ENCODE data around the gene MARK3.
"Not testable (repeated sequence)": the region's sequence is repeated elsewhere in the genome, so short reads cannot be mapped to it uniquely, and the experiment has no call there.

The MARK3 gene

DNA sequence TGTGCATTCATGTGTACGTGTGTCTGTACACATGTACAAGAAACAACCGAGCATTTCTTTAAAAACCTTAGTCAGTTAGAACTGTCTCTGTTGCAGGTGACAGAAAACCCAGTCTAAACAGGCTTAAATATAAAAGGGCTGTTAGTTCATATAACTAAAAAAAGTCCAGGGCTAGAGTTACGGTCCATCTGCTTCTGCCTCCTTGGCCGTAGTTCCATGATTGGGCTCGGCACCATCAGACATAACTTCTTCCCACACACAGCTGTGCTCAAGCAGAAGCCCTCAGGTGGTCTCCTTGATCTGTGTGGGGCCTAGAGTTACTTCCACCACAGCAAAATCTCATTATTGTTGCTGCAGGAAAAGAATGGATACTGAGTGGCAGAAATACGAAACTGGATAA lies 102.9 kb downstream of the MARK3 start:
- no peak for DNase-seq (ENCODE audit: low spot score)

DNA sequence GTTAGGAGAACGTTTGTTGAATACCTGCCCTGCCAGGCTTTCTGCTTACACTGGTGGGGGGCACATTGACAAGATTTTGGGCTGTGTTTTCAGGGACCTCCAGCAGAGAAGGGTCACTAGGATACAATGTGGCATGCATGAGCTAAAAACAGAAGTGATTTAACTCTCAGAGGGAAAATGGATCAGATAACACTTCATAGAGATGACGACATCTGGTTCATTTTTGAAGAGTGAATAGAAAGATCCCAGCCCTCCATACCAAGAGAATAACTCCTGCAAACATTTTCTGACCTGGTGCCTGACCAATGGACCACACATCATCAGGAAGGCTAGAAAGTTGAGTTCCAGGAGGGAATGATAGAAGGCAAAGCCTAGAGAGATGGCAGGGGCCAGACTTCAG lies 103.7 kb downstream of the MARK3 start:
- DNase-seq (ENCODE audit: low spot score) = no peak

DNA sequence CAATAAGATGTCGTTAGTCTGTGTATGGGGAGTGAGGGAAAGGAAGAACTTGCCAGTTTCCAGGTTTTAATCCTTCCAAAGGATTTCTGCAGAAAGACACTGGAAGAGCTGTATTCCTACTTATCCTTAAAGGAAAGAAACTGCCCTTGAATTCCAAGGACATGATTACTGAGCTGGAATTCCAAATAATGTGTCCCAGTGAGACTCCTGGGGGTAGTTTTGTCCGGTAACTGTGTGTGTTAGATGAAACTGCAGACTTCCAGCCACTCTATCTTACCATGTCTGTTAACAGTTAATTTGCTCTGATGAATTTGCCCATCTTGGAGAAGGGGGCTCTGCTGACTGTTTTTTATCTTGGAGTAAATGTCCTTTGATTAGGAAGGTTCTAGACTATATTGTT lies 104.4 kb downstream of the MARK3 start:
- DNase-seq (ENCODE audit: low spot score) = no peak

DNA sequence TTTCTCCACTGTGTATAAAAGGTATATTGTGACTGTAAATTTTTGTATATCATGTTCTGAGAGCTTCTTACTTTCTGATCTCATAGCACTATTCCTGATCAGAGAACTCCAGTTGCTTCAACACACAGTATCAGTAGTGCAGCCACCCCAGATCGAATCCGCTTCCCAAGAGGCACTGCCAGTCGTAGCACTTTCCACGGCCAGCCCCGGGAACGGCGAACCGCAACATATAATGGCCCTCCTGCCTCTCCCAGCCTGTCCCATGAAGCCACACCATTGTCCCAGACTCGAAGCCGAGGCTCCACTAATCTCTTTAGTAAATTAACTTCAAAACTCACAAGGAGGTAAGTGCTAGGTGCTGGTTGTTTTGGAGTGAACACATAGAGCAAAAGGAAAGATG lies 106.5 kb downstream of the MARK3 start:
- DNase-seq (ENCODE audit: low spot score) = no peak

DNA sequence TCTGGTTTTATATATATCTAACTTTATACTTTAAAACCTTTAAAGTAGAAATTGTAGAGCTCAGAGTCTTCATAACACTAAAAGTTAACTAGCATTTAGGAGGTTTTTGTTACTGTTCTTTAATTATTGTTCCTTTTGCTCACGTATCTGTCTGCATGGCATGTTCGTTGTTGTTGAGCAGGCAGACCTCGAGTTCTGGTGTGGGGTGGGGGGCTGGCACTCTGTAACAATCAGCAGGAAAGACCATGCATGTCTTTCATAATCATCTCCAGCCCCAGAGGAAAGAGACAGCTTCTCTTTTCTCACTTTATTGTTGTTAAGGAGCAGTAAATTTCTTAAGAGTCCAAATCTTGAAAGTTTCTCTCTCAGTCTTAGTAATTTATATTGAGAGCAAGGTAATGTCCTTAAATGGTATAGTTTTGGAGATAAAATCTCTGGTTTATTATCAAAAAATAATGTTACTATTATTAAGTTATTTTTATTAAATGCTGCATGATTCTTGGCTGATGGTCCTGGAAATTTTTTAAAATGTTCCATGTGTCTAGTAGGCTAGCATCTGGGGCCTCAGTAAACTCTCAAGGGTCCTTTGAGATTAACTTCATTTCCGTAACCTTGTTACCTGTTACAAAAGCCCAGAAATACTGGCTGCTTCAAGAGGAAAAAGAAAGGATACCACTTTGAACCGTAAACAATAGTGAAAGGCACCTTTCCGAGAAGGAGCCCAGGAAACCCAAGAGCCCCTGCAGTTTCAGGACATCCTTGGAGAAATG lies 107.1 kb downstream of the MARK3 start:
- no peak for DNase-seq (ENCODE audit: low spot score)

DNA sequence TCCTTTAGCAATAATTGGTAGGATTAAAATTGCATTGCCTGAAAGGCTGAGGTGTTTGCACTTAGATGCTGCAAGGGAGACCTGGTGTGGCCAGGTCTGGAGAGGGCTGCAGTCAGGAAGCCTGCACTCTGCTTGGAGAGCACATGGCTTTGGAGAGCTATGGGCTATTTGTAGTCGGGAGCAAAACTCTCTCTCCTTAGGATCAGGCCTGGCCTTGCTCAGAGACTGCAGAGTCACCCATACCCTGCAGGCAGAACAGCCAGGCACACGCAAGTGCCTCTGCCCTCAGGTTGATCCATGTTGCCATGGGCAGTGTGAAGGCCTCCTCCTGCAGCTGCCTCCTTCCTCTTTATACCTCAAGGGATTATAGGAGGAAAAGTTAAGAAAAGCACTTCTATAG lies 110.6 kb downstream of the MARK3 start:
- no peak for DNase-seq (ENCODE audit: low spot score)

DNA sequence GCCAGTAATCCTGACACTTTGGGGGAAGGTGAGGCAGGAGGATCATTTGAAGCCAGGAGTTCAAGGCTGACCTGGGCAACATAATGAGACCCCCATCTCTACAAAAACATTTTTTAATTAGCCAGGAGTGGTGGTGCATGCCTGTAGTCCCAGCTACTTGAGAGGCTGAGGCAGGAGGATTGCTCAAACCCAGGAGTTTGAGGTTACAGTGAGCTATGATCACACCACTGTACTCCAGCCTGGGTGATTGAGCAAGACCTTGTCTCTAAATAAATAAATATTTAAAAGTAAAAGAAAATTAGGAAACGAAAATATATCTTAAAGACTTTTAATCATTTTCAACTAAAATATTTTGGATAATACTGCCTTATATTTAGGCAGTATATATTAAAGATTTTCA lies 111.6 kb downstream of the MARK3 start:
- DNase-seq (ENCODE audit: low spot score) = no peak

DNA sequence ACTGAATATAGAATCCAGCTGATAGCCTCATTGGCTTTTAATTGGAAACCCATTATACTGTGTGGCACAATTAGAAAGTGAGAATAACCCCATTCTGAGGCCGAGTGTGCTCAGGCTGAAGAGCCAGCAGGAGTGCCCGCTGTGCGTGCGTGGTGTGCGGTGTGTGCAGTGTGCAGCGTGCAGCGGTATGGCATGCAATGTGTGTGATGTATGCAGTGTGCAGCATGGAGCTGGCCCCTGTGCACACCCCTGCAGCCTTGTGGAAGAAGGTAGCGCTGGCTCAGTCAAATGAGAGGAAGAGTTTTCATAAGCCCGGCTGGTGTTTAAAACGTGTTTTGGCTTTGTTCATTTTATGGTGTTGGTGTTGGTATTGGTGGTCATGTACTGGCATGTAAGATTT lies 114.5 kb downstream of the MARK3 start:
- DNase-seq (ENCODE audit: low spot score) = no peak

DNA sequence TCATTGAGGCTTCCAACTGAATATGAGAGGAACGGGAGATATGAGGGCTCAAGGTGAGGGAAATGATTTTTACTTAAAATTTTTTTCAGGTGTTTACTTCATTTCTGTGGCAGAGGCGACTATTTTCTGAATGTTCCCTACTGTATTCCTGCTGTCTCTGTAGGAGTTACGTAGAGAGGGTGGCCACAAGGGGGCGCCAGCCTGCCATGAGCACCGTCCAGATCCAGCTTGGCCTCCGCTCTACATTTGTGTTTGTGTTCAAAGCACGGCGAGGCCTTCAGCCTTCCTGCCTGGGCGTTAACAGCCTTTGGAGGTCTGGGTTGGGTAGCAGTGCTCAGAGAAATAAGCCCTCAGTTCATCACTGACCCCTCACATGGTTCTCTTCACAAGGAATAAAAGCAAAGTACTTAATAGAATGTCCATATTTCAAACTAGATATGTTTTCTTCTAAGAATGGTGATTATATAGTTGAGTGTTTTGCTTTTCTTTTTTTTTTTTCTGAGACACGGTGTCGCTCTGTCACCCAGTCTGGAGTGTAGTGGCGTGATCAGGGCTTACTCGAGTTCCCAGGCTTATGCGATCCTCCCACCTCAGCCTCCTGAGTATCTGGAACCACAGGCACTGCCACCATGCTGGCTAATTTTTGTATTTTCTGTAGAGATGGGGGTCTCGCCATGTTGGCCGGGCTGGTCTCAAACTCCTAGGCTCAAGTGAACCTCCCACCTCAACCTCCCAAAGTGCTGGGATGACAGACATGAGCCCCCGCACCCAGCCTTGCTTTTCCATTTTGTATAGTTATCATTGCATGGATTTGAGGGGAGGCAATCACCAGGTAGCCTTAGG lies 115.2 kb downstream of the MARK3 start:
- DNase-seq (ENCODE audit: low spot score) = peak; percentile 81

DNA sequence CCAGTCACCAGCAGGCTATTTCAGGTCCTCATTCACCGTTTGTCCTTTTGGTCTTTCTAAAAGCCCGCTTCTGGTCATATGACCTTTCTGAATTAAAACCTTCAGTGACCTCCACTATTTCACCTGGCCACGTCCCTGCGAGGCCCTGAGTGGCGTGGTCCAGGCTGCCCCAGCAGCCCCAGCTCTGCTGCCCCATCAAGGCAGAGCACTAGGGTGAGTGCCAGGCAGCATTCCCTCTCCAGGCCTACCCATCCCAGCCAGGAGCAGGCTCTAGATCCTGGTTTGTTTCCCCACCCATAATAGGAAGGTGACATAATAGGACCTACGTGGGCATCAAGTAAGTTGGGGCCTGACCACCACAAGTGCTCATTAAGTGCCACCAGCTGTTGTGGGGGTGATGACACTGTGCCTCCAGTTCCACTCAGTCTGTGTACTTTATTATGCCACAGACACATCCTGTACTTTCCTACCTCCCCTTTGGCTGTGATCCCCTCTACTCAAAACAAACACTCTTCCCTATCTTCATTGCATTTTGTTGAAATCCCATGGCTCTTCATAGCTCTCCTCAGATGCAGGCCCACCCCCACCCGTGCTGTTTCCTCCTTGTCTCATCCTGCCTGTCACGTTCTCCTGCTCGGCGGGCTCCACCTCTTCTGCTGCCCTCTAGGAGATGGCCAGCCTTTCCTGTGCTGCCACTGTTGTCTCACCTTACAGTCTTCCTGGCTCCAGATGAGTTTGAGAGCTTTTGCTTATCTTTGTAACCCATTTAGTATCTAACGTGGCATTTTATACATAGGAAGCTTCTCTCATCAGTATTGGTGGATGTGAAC lies 116.0 kb downstream of the MARK3 start:
- no peak for DNase-seq (ENCODE audit: low spot score)

DNA sequence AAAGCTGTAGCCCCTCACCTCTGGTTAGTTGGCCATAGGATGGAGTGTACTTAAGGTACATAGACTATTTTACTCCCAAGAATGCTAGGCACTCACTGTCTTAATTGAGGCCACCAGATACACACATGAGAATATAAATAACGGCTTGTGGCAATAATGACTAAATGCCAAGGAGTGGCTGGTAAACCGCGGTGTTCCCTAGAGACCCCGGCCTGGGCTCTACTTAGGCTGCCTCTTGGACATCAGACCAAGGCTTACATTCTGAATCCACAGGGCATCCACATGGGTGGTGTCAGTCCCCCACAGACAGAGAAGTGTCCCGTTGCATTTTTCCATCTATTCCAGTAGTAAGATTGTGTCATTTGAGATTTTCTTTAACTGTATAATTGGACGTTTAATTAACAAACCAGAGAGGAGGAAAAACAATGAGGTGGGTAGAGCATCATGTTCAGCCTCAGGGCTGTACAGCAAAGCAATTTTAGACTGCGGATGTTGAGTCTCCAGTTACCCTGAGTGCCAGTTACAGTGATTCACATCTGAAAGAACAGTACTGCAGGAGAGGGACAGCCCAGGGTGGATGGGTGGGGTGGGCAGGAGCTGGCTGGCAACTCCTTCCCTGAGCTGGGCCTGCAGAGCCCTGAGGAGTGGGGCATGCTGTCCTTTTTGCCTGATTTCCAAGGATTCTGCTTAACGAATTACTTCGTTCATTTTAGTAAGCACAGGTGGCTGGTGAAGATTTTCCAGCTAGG lies 116.9 kb downstream of the MARK3 start:
- no peak for DNase-seq (ENCODE audit: low spot score)

DNA sequence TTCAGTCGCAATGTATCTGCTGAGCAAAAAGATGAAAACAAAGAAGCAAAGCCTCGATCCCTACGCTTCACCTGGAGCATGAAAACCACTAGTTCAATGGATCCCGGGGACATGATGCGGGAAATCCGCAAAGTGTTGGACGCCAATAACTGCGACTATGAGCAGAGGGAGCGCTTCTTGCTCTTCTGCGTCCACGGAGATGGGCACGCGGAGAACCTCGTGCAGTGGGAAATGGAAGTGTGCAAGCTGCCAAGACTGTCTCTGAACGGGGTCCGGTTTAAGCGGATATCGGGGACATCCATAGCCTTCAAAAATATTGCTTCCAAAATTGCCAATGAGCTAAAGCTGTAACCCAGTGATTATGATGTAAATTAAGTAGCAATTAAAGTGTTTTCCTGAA lies 117.7 kb downstream of the MARK3 start:
- no peak for DNase-seq (ENCODE audit: low spot score)

DNA sequence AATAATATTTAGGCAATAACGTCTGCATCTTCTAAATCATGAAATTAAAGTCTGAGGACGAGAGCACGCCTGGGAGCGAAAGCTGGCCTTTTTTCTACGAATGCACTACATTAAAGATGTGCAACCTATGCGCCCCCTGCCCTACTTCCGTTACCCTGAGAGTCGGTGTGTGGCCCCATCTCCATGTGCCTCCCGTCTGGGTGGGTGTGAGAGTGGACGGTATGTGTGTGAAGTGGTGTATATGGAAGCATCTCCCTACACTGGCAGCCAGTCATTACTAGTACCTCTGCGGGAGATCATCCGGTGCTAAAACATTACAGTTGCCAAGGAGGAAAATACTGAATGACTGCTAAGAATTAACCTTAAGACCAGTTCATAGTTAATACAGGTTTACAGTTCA lies 118.1 kb downstream of the MARK3 start:
- DNase-seq (ENCODE audit: low spot score) = no peak

DNA sequence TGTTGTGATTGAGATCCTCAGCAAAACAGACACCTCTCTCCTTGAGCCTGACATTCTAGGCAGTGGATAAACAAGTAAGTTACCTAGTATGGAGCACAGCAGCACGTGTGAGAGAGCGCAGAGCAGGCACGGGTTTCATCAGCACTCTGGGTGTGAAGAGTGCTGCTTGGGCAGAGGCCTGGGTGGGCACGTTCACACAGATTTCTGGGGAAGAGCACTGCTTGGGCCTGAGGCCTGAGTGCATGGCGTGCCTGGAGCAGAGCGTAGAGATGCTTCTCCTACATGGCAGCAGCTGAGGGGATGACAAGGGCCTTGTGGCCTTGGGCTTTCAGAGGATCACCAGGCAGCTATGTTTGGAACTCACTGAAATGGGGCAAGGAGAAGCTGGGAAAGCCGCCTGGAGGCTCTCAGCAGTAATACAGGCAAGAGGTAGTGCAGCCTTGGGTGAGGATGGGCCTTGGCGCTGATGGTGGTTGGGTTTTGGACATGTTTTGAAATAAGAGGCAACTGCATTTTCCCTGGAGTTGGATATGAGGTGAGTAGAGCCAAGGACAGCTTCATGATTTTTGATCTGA lies 119.9 kb downstream of the MARK3 start:
- no peak for DNase-seq (ENCODE audit: low spot score)

DNA sequence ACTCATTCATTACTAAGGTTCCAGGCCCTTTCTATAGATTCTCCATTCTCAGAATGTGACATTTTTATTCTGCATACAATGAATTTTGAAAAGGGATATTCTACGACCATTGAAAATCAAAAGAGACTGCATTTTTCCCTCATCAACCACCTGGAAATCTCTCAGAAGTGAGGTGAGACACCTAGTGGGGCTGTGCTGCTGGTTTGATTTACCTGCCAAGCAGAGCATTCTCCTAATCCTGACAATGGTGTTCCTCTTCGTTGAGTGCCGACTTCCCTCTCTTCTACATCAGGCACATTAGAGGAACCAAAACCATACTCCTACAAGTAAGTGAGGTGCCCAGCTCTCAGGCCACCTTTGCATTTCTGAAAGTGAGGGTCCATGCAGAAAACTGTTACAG lies 122.5 kb downstream of the MARK3 start:
- DNase-seq (ENCODE audit: low spot score) = no peak

DNA sequence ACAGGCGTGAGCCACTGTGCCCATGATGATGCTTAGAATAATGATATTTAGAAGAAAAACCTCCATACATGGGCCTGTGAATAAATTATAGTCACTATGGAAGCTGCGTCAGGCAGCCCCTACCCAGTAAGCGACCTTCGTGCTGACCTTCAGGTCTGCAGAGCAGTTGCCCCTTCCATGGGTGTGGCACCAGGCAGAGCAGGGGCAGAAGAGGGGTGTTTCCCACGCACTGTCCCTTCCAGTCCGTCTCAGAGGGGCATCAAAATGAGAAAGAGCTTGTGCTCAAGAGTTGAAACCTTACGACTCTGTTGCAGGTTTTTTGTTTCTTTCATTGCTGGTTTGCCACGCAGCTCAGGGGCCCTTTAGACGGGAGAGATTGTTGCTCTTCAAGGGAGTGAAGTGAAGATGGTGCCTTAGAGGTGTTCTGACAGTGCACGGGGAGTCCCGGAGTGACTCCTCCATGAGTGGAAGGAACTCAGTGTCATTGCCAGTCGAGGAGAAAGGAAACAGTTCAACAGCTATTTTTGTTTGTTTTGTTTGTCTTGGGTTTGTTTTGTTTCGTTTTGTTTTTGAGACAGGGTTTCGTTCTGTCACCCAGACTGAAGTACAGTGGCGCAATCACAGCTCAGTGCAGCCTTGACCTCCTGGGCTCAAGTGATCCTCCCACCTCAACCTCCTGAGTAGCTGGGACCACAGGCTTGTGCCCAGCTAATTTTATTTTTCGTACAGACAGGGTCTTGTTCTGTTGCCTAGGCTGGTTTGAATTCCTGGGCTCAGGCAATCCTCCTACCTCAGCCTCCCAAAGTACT lies 123.5 kb downstream of the MARK3 start:
- no peak for DNase-seq (ENCODE audit: low spot score)

DNA sequence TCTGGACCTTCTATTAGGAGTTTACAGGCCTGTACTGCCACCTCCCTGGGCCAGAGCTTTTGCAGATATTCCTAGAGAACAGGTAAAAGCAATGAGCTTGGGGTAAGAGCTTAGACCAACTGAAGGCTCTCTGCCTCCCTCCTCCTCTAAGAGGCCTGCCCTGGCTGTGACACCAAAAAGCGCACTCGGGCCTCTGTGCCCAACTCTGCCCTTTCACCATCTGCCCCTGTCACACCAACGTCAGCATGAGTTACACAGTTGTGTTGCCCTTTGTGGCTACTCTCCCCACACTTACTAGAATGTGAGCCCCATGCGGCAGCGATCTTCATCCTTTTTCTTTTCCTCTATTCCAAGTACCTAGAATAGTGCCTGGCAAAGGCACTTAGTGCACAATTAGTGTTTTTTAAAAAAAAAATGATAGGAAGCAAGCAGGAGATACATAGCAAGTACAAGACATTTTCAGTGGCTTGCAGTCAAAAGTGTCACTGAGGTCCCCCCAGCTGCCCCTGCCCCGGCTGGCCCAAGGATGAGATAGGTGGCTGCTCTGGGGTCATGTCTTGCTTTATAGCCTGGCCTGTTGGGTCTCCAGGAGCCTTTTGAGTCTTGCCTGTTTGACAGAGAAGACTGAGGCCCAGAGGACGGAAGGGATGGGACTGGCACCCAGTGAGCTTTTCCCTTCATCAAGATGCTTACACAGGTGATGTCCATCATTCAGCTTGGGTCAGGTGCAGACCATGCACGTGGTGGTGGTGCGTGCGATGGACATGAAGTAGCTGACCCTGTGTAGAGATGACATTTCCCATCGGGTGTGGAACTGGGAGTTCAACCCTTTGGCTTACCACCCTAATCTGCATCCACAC lies 124.9 kb downstream of the MARK3 start:
- no peak for DNase-seq (ENCODE audit: low spot score)

DNA sequence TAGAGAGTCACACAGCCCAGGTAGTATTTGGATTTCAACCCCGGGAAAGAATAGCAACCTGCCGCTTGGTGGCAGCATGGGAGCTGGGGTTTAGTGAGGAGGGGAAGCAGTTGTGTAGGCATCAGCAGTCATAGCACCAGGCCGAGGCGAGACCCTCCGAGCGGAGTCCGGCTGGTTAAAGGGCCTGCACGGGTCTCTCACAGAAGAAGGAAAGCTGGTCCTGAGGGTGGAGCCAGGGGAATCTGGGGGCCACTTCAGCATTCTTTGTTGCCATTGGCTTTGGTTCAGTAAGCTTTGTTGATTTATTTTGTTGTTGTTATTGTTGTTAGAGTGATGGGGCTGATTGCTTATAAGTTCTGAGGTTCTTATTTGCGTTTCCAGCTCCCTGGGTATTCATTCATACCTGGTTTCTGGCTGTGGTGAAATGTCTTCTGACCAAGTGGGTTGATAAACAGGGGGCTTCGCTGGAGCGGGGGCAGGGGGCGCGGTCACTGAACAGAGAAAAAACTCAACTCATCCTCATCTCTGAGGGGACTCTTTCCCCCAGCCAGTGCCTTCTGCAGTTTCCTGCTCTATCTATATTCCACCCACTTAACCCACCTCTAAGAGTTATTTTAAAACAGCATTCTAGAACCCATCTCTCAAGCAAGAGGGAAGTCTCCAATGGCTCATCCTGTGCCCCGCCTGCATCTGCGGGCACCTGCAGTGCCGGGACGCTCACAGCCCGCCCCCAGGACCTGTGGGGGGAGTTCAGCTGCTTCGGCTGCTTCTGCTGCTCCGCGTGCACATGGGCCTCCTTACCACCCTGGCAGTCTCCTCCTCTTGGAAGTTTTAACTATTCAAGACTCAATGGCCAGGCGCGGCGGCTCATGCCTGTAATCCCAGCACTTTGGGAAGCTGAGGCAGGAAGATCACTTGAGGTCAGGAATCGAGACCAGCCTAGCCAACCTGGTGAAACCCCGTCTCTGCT lies 125.8 kb downstream of the MARK3 start:
- DNase-seq (ENCODE audit: low spot score) = no peak

DNA sequence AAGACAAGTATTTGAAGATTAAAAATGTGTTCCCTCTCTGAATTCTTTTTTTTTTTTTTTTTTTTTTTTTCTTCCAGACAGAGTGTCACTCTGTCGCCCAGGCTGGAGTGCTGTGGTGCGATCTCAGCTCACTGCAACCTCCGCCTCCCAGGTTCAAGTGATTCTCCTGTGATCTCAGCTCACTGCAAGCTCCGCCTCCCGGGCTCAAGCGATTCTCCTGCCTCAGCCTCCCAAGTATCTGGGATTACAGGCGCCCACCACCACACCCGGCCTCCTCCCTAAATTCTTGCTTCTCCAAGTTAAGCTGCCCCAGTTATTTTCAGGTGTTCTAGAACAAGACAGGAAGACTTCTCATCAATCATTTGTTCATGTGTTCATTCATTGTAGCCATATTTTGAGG lies 127.0 kb downstream of the MARK3 start:
- not testable (repeated sequence) for DNase-seq (ENCODE audit: low spot score)

All from kidney tubule cell (primary cell).